ENCODE data around the gene CCPG1. TPM values are rescaled to one million over a fixed set of nuclear protein-coding genes. Genes with fewer than 3 reads are reported as not detected.

The CCPG1 gene
- total RNA-seq, 1 donor from 2014 or later: 90.6 TPM

DNA sequence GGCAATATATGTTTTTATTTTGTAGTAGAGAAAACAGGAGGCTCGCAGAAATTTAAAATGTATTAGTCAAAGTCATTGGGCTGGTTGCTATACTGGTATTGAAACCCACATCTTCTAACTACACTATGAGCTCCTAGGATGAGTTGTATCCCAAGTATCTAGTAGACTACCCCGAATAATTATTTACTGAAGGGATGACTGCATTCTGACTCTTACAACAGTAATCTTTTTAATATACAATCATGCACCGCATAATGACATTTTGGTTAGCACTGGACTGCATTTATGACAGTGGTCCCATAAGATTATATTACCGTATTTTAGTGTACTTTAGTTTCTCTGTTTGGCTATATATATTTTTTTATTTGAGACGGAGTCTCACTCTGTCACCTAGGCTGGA is 73.8 kb downstream of the CCPG1 start:
- DNase-seq (ENCODE audit: low spot score): no peak
- ATAC-seq: no peak
- intact Hi-C loops (cut with DNase I): no loop called here

DNA sequence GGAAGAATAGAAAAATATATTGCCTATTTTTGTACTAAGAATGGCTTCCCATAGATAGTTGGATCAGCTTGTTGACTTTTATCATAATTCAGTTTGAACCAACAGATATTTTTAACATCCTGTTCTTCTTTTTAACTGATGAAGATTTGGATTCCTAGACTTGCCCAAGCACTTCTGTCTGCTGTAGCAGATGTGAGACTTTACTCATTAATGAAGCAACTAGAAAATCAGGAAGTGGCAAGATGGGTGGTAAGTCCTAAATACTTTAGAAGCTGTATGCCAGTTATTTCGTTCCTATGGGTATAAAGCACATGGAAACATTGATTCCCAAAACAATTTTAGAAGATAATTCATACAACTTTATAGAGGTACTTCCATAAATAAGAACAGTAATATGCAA is 80.8 kb downstream of the CCPG1 start:
- ATAC-seq (no peak), DNase-seq (ENCODE audit: low spot score) (no peak)
- intact Hi-C loops (cut with DNase I): no loop called here

DNA sequence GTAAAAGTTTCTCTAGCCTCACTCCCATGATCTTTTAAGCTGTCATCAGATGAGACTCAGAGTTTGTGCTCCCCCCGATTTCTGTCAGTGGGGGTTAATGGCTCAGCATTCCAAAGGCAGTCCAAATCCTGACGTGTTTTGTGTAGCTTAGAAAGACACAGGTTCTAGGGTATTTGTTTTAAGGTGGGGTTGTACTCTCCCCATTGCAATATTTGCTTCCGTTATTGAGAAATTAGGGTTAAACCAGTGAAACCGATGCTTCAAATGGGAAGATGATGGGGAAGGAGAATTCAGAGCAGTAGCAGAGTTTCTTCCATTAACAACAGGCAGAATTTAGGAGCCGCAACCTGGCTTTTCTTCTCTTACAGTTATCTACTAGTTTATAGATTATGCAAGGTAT is 85.7 kb downstream of the CCPG1 start:
- ATAC-seq: no peak
- intact Hi-C loops (cut with DNase I): no loop called here
- DNase-seq (ENCODE audit: low spot score): no peak

DNA sequence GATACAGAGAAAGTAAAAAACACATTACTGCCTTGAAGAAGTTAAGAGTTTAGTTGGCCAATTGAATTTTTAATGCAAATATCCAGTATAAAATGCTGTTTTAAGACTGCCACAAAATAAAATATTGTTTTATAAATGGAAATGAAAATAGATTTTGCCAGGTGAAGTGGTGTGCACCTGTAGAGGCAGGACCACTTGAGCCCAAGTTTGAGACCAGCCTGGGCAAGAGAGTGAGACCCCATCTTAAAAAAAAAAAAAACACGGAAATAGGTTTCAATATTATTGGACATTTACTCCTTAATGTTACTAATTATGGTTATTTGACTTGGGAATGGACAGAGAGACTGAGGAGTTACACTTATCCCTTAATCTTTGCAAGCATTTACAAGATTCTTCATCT is 87.2 kb downstream of the CCPG1 start:
- intact Hi-C loops (cut with DNase I): no loop called here
- no peak for DNase-seq (ENCODE audit: low spot score)
- no peak for ATAC-seq

DNA sequence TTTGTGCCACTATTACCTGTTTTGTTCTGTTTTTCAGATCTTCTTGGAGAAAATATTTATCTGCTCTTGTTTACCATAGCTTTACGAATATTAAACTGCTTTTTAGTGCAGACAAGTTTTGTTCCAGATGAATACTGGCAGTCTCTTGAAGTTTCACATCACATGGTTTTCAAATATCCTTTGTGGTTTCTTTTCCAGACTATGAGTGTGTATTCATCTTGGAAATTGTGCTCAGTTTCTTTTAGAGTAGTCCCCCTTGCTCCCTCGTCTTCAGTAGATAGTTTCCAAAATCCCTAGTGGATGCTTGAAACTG is 88.0 kb downstream of the CCPG1 start:
- DNase-seq (ENCODE audit: low spot score): no peak
- intact Hi-C loops (cut with DNase I): no loop called here
- ATAC-seq: no peak

DNA sequence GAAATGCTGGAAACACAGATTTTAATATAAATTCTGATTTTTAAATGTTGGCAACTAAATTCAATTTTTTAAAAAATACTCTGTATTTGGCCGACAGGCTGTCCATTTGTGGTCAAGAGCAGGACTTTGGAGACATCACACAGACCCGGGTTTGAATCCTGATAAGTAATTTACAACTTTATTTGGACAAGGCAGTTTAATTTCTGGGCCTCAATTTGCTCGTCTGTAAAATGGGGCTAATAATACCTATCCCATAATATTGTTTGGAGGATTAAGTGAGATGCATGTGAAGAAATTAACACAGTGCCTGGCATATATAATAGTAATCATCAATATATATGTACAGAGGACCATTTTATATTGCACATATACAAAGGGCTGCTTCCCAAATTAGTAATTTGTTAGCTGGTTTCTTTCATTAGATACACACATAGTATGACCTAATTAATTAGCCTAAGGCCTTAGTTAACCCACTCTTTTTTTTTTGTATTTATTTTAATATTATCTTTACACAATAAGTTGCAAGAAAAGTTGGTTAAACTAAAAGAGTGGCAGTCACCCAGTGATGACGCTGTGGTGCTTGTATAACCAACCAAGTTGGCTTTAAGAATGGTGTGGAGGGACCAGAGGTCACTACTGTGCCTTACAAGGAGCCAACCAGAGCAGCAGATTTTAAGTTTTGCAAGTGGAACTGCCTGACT is 88.5 kb downstream of the CCPG1 start:
- intact Hi-C loops (cut with DNase I): no loop called here
- peak; percentile 64 for ATAC-seq
- no peak for DNase-seq (ENCODE audit: low spot score)

DNA sequence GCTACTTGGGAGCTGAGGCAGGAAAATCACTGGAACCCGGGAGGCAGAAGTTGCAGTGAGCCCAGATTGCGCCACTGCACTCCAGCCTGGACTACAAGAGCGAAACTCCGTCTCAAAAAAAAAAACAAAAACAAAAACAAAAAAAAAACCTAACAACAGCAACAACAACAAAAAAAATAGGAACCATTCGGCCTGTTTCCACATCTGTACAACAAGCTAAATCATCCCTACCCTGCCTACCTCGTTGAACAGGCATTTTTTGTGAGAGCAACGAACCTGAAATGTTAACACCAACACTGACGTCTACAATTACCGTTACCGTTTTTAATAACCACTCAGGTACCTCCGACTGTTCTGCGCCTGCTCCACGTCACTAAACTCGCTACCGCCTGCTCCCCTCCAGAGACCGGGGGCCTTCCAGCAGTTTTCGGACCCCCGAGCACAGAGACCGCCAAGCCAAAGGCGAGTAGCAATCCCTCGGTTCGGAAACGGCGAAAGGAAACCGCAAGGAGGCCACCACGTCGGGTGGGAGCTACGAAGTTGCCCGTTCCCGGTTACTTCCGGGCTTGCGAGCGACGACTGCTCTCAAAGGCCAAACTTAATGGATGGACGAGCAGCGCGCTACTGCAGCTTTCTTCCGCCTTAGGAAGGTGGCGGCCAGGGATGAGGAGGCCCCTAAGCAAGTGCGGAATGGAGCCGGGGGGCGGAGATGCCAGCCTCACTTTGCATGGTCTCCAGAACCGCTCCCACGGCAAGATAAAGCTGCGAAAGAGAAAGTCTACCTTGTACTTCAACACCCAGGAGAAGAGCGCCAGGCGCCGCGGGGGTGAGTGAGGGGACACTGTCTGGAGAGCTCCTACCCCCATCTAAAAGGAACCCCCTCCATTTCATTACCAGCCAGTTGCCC is 89.3 kb downstream of the CCPG1 start, which contains the start of the genes PIGB and PIGBOS1:
PIGB (plus strand) TSS at position 635 of the 907 bp plus-strand sequence; CDS start at position 664, 29 bp downstream.
PIGBOS1 (minus strand) TSS at position 536 of the 907 bp plus-strand sequence. CDS start 1,331 bp downstream, outside the sequence.
- DNase-seq (ENCODE audit: low spot score): peak; percentile 89
- intact Hi-C loops (cut with DNase I): no loop called here
- peak; percentile 98 for ATAC-seq

Small RNA genes lying within 50 kb of the gene (microRNA-seq; reads per million reads assigned to microRNA genes)
- 64.4 reads per million, percentile 52 among the genes with 10 or more reads in this experiment for gene MIR628

Other genes with a start within 250 kb of the CCPG1 start
- gene RSL24D1, start 211.4 kb downstream of the CCPG1 start, total RNA-seq: 64.0 TPM
- 27.6 TPM for gene RAB27A, start 118.5 kb downstream of the CCPG1 start, total RNA-seq
- gene PIGBOS1, start 89.2 kb downstream of the CCPG1 start, total RNA-seq: 11.8 TPM
- 8.5 TPM for gene PIGB, start 89.1 kb downstream of the CCPG1 start, total RNA-seq
- gene PIERCE2, start 136 bp upstream of the CCPG1 start, total RNA-seq: 0.85 TPM
- gene DNAAF4, start 99.9 kb upstream of the CCPG1 start, total RNA-seq: 3.9 TPM
- gene PYGO1, start 180.0 kb upstream of the CCPG1 start, total RNA-seq: 15.1 TPM